Adrenal gland (tissue), 5 donors: Measurements from ENCODE around the gene PRXL2C.

ENCODE experiments used
- CTCF ChIP-seq, 6 experiments: fragments of 450-650 bp in 4 of 6; fragments of 200-600 bp in 2 of 6; sonication (generic) in 1 of 6; IDR thresholded peaks; 1 replicate in 5 of 6; 2 replicates in 1 of 6; pipeline versions ENCODE4 v1.5.1 to v1.8.0; 2016 to 2021; ENCODE audit warnings: antibody characterized with exemption in 6 of 6, mild to moderate bottlenecking in 2 of 6, moderate library complexity in 1 of 6
- POLR2A ChIP-seq, 2 donors: fragments of 450-650 bp; IDR thresholded peaks; one replicate each; pipeline ENCODE4 v1.6.1; 2017; ENCODE audit warnings: antibody characterized with exemption in 2 of 2, mild to moderate bottlenecking in 2 of 2, moderate library complexity in 1 of 2
- donor health status: DM: no; HTN: no; CAD: no.

DNA sequence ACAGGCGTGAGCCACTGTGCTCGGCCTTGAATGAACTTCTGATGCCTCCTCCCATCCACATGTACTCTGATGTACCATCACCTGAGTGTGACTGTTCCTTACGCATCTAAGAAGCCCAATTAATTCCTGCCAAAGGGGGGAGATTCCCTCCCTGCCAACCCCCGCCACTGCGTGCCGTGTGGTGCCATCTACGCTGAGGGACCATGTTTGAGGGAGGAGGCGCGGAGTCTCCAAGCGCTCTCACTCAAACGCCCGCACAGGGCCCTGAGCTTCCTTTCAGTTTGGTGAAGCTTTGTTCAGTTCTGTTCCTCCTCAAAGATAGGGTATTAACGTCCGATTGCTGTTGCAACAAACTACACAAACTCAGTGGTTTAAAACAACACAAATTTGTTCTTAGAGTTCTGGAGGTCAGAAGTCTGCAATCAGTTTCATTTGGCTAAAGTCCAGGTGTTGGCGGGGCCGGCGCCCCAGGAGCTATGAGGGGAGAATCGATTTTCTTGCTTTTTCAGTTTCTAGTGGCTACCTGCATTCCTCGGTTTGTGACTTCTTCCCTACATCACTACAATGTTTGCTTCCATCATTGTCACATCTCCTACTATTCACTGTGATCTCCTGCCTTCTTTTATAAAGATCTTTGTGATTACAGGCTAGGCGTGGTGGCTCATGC is 13.9 kb upstream of the PRXL2C start:
- TF ChIP-seq CTCF (IDR thresholded peaks at IDR 0.05) = no peak
- TF ChIP-seq POLR2A (IDR thresholded peaks at IDR 0.05) = no peak
